Body of pancreas (tissue), 4 donors: ENCODE measurements around the gene GRIA4.

ENCODE experiments used
- POLR2A ChIP-seq, 3 donors: fragments of 450-650 bp; IDR thresholded peaks; one replicate each; pipeline ENCODE4 v1.6.1; 2016; ENCODE audit warnings: antibody characterized with exemption in 3 of 3, mild to moderate bottlenecking in 2 of 3
- TF ChIP-seq, protein P1 (sequence below), 7 experiments: fragments of 450-650 bp in 4 of 7; fragments of 200-600 bp in 3 of 7; sonication (generic) in 3 of 7; IDR thresholded peaks; one replicate each; pipeline ENCODE4 v1.5.1; 2016 to 2019; ENCODE audit warnings: antibody characterized with exemption in 7 of 7

DNA sequence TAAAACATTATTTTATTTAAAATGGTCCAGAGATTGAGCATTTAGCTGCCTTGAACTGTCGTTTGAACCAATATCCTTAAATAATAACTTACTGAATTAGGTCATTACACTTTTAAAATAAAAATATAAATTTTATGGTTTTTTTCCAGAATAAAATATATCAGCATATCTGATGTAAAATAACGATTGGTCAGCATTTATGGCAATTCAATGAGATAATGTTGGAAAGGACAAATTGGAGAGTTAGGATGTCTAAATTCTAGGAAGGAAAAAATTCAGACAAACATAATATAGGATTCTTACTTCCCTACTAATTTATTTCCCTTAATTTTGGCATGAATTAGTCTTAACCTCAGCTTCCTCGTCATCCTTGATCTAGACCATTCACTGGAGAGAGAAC lies 113.4 kb downstream of the GRIA4 start:
- TF ChIP-seq, protein P1, sequence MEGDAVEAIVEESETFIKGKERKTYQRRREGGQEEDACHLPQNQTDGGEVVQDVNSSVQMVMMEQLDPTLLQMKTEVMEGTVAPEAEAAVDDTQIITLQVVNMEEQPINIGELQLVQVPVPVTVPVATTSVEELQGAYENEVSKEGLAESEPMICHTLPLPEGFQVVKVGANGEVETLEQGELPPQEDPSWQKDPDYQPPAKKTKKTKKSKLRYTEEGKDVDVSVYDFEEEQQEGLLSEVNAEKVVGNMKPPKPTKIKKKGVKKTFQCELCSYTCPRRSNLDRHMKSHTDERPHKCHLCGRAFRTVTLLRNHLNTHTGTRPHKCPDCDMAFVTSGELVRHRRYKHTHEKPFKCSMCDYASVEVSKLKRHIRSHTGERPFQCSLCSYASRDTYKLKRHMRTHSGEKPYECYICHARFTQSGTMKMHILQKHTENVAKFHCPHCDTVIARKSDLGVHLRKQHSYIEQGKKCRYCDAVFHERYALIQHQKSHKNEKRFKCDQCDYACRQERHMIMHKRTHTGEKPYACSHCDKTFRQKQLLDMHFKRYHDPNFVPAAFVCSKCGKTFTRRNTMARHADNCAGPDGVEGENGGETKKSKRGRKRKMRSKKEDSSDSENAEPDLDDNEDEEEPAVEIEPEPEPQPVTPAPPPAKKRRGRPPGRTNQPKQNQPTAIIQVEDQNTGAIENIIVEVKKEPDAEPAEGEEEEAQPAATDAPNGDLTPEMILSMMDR (IDR thresholded peaks at IDR 0.05), result no peak
- no peak for TF ChIP-seq POLR2A (IDR thresholded peaks at IDR 0.05)
